NB4 (cell line): ENCODE measurements around the gene DENND1A.

Experiments
- CTCF ChIP-seq: IDR thresholded peaks from one replicate; pipeline ENCODE4 v1.5.1; 2012; ENCODE audit warnings: low read depth, low read length
- POLR2A ChIP-seq: IDR thresholded peaks from 2 replicates; pipeline ENCODE4 v1.6.1; 2011; ENCODE audit warnings: mild to moderate bottlenecking; ENCODE audit not compliant: insufficient read length; ENCODE audit errors: extremely low read depth
- TF ChIP-seq, protein P1 (sequence below): IDR thresholded peaks from 2 replicates; pipeline ENCODE4 v1.6.1; 2011; ENCODE audit warnings: low read depth, low read length

GRCh38 chr9:123967323-123967722, 37.4 kb upstream of the DENND1A start:
- TF ChIP-seq POLR2A: no peak
- no peak for TF ChIP-seq CTCF
- TF ChIP-seq, protein P1, sequence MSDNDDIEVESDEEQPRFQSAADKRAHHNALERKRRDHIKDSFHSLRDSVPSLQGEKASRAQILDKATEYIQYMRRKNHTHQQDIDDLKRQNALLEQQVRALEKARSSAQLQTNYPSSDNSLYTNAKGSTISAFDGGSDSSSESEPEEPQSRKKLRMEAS: no peak
